HG03565 (cell line): ENCODE data around the gene TMEM263.

Source experiments
- ATAC-seq: cut with Tn5 transposase; IDR thresholded peaks from one replicate; pipeline ENCODE4 v1.9.1; 2021; ENCODE audit warnings: mild to moderate bottlenecking, moderate library complexity; ENCODE audit not compliant: unreplicated experiment

The TMEM263 gene

GRCh38 chr12:106945261-106945851 lies 10.4 kb upstream of the TMEM263 start:
- ATAC-seq, result no peak

- no peak for ATAC-seq
These were observed 8.2 kb upstream of the TMEM263 start for GRCh38 chr12:106947461-106947860.

- ATAC-seq, result no peak
These were observed 5.1 kb upstream of the TMEM263 start for GRCh38 chr12:106950591-106950990.

- ATAC-seq, result no peak
These were observed 2.1 kb upstream of the TMEM263 start for GRCh38 chr12:106953352-106954250.

GRCh38 chr12:106954462-106955376 lies 988 bp upstream of the TMEM263 start:
- no peak for ATAC-seq

GRCh38 chr12:106956048-106956578 lies 406 bp downstream of the TMEM263 start:
- peak; percentile 17 for ATAC-seq

- ATAC-seq, result no peak
These were observed 1.9 kb downstream of the TMEM263 start for GRCh38 chr12:106957583-106957982.

GRCh38 chr12:106960443-106960842 lies 4.7 kb downstream of the TMEM263 start:
- no peak for ATAC-seq

GRCh38 chr12:106962286-106962685 lies 6.6 kb downstream of the TMEM263 start:
- no peak for ATAC-seq

- ATAC-seq, result no peak
These were observed 8.8 kb downstream of the TMEM263 start for GRCh38 chr12:106964526-106964925.

GRCh38 chr12:106971065-106971464 lies 15.4 kb downstream of the TMEM263 start:
- ATAC-seq, result no peak

GRCh38 chr12:106973545-106973944 lies 17.8 kb downstream of the TMEM263 start:
- ATAC-seq, result no peak

GRCh38 chr12:106974511-106974910 lies 18.8 kb downstream of the TMEM263 start:
- ATAC-seq, result peak; percentile 73

GRCh38 chr12:106975098-106975497 lies 19.4 kb downstream of the TMEM263 start:
- no peak for ATAC-seq

GRCh38 chr12:106975993-106976658 lies 20.4 kb downstream of the TMEM263 start:
- ATAC-seq, result no peak

GRCh38 chr12:106976668-106977067 lies 21.0 kb downstream of the TMEM263 start:
- ATAC-seq, result no peak

GRCh38 chr12:106978035-106978800 lies 22.5 kb downstream of the TMEM263 start:
- ATAC-seq, result no peak

- no peak for ATAC-seq
These were observed 25.2 kb downstream of the TMEM263 start for GRCh38 chr12:106980944-106981343.

- no peak for ATAC-seq
These were observed 26.1 kb downstream of the TMEM263 start for GRCh38 chr12:106981788-106982187.

- no peak for ATAC-seq
These were observed 26.5 kb downstream of the TMEM263 start for GRCh38 chr12:106982229-106982628.
